HG03575 (cell line): ENCODE data around the gene ZNF581.

Experiments
- ATAC-seq: cut with Tn5 transposase; IDR thresholded peaks from one replicate; pipeline ENCODE4 v1.9.1; 2021; ENCODE audit not compliant: unreplicated experiment, insufficient number of reproducible peaks, low FRiP score; ENCODE audit errors: extremely low read depth

ZNF581 gene

DNA sequence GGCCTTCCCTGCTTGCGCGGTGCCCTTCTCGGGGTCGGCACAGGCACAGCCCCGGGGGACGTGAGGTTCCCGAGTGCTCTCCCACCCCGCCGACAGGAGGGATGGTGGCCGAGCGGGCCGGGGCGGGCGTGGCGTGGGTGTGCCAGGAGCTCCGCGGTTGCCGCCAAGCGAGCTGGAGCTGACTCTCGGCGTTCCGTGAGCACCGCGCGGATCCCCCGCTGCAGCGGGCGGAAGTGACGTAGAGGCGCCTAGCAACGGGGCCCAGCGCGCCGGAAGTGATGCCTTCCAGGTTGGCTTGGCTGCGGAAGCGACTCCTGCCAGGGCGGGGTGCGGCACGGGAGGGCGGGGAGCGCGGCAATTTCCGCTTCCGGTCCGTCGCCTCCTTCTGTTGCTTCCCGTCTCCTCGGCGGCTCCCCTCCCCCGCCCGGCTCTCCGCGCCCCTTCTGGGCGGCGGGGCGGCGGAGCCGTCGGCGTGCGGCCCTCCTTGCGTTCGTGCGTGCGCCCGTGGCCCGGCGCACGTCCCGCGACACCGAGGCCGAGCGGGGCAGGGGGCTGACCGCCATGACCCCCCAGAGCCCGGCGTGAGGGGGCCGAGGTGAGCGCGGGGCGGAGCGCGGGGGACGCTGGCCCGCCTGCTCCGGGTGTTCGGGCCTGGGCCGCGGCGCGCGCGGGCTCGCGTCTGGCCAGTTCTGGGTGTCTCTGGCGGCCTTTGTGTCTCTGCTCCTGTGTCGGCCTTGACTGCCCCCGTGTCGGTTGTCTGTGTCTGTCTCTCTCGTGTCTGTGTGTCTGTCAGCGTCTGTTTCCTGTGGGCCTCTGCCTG is 31.6 kb downstream of the ZNF581 start, which contains the start of gene EPN1:
TSS of gene EPN1 (plus strand) at position 386 of the 820 bp plus-strand sequence. CDS start 3,402 bp downstream, outside the sequence.
- no peak for ATAC-seq

DNA sequence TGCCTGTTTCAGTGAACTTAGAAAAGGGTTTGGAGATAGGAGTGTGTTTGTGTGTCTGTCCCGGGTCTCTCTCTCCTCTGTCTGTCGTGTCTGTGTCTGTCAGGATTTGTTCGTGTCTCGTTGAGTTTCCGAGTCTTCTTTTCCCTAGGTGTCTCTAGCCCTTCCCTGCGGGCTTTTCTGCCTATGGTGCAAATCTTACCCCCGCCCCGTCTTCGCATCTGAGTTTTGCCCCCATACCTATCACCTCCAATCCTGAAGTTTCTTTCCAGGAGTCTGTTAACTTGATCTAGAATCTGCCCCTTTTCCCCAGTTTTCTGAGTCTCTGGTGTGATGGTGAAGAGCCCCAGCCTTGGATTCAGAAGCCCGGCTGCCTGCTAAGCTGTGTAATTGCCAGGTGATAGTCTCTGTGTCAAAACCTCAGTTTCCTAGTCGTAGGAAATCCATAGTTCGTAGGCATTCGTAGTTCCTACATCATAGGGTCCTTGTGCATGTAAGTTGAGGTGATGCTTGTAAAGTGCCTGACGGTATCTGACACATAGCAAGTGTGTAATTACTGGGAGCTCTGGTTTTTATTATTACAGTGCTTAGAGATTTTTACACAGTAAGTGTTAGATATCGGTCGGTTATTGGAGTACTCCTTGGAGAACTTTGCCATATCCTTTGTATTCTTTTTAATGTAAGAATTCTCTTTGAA is 32.4 kb downstream of the ZNF581 start:
- no peak for ATAC-seq

DNA sequence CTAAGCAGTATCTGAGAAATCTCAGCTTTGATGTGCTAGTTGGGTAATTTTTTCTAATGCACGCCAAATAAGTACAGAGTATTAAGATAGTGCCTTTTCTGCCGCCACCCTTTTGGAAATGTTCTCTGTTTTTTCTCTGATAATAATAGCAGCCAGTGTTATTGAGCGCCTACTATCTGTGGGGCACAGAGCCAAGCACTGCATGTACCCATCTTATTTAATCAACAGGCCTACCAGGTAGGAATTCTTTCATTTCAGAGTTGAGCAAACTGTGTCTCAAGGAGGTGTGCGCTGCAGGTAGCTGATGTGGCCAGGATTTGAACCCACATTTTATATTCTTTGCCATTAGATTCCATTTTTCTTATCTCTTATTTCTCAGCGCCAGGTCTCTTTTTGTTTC is 32.9 kb downstream of the ZNF581 start:
- ATAC-seq, result no peak

DNA sequence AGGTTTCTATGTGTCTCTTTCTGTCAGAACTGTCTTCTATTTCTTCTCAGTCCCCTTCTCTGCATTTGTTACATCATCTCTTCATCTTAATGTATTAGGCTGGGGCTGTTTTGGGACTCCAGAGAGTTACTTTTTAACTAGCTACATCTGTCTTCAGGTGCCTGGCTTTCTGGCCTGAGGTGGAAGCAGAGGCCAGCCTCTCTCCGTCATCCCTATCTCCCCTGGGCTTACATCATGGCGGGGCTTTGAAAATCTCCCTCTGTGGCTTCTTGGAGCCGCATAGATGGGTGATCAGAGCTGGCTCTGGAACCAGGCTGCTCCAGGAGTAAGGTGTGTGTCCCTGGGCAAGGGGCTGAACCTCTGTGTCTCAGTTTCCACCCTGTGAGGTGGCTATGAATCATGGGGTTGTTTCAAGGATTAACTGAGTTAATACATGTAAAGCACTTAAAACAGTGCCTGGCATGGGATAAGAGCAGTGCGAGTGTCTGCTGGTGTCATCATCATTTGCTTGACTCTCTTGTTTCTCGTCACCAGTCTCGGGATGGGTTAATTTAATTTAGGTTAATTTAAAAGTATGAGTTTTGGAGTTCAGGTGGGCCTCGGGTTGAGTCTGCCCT is 33.5 kb downstream of the ZNF581 start:
- ATAC-seq, result no peak

DNA sequence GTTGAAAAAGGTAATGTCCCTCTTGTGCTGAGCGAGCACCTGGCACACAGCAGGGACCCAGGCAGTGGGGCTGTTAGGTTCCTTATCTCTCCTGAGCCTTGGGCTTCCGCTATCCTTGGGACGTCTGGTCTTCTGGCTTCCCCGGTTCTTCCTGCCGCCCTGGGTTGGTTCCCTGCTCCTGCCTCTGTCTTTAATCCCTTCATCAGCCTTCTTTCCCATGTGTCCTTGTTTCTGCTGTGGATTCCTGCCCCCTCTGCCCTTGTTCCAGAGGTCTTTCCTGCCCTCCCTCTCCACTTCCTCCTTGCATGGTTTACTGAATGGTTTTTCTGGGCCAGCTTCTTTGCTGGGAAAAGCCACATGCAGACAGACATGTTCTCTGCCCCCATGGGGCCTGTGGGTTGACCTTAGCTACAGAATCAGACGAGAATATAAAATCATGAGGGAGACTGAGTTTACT is 34.2 kb downstream of the ZNF581 start:
- no peak for ATAC-seq

DNA sequence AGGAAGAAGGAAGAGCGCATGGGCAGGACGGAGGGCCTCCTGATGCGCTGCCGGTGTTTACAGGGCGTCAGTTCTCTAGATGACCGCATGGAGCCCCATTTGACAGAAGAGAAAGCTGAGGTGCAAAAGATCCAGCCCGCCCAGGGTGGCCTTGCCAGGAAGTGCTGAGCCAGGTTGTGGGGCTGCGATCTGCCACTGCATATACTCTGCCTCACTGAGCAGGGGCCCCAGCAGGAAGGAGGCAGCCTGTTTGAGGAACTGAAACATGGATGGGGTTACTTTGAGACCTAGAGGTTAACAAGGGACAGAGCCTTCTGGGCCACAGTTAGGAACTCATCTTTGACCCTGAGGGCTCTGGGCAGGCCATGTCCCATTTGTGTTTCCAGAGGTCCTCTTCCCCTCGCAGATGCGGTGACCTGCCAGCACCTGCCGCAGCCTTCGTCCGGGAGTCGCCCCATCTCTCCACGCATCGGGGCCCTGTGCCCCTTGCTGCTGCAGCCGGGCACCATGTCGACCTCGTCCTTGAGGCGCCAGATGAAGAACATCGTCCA is 34.7 kb downstream of the ZNF581 start:
- ATAC-seq, result peak; percentile 45

DNA sequence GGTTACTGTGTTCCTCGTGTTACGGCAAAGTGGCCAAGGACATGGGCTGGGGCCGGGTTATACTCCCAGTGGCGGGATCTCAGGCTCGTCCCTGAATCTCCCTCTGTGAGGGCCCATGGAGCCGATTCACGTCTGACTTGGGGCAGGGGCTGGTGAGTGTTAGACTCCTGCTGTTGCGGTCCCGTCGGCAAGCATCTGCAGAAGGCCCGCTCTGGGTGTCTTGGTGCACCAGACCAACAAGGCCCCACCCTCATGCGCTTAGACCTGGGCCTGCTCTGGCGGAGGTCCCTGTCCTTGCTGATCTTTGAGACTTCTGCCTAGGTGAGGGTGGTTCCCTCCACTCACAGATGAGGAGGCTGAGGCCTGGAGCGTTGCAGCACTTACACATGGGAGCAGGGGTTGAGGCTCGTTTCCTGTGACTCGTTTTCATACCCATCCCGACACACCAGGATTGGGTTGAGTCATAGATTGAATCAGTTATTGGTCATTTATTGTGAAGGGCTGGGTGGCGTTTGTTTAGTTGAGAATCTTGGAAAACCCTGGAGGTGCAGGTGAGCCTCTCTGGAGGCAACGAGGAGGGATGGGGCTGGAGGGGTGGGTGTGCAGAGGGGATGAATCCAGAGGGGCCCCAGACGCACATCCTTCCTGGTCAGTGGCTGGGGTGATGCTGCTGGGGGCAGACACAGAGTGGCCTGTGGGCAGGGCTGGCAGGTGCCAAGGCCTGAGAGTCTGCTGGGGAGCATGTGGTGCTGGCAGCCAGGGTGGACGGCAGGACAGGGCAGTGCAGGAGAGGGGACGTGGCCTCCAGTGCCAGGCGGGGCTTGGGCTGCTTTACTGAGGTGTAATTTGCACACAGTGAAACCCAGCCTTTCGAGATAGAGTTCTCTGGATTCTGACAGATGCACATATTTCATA is 36.2 kb downstream of the ZNF581 start:
- no peak for ATAC-seq

DNA sequence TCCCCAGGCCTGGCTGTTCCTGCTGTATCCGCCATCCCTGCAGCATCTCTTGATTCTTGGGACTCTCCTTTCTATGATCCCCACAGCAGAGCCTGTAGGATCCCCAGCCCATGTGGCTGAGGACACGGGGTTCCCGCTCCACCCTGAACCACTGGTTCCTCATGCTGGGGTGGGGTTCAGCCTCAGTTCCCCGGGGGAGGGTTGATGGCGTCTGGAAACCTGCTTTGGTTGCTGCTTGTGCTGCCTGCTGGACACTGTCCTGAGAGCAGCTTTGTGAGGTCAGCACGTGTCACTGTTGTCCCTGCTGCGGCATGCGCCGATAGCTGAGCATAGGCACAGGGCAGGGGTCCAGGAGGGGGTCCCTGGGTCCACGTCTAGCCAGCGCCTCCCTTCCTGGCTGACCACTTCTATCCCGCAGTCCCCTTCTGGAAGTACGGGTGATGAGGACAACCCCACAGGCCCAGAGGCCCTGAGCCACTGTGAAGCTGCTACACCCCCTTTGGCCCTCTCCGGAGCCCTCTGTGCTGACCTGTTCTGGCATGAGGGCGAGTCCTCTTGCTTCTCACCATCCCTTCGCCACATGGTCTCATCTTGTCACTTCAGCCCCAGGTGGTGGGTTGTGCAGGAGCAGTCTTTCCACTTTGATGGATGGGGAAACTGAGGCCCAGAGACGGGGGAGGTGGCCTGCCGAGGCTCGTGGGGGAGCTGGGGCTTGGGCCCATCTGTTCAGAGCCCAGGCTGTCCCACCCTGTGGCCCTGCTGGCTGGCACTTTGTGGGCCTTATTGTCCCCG is 37.1 kb downstream of the ZNF581 start:
- no peak for ATAC-seq

DNA sequence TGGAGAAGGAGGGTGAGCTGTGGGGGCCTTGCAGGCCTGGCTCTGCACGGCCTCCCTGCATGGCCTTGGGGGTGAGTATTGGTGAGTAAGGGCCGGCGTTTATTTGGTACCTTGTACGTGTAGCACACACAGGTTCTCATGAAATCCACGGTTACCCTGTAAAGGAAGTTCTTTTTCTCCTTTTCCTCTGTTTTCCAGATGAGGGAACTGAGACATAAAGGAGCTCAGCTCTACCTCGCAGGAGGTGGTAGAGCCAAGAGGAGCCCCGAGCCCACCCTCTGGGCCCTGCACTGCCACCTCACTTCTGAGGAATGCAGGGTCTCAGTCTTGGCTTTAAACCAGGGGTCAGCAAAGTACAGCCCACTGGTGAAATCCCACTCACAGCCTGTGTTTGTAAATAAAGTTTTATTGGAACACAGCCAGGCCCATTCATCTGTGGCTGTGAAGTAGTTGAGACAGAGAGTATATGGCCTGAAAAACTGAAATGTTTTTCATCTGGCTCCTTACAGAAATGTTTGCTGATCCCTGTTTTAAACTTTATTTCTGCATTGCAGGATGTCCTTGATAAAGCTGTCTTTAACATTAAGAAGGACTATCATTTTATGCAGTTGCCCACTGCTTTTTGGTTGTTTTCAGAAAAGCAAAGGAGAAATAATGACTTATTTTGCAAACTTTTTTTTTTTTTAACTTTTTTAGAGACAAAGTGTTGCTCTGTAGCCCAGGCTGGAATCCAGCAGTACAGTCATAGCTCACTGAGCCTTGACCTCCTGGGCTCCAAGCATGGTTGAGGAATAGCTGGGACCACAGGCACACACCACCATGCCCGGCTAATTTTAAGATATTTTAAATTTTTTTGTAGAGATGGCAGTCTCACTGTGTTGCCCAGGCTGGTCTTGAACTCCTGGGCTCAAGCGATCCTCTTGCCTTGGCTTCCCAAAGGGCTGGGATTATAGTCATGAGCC is 38.0 kb downstream of the ZNF581 start:
- ATAC-seq, result no peak

DNA sequence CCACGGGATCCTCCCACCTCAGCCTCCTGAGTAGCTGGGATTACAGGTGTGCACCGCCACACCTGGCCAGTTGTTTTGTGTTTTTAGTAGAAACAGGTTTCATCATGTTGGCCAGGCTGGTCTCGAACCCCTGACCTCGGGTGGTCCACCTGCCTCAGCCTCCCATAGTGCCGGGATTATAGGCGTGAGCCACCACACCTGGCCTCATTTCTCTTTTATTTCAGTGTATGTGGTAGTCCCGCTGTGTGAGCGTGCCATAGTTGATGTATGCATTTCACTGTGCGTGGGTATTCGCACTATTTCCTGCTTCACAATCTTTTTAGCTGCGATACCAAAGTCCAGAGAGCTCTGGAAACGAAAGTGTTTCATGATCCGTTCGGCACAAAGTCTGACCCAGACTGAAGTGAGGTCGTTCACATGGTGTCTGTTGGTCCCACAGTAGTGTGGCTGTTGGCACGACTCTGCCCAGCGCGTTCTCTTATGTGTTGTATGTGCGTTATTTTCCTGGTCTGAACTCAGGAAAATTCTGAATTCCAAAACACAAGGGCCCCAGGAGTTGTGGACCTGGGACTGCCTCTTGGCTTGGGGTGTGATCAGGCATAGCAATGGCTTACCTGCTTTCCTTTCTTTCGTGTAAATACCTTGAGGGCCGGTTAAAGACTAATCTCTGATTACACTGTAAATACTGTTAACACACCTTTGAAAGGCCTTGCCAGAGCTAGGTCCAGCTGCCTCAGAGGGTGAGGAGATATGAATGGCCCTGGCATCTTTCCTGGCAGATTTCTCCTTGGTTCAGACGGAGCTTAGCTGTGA is 40.2 kb downstream of the ZNF581 start:
- ATAC-seq, result no peak

DNA sequence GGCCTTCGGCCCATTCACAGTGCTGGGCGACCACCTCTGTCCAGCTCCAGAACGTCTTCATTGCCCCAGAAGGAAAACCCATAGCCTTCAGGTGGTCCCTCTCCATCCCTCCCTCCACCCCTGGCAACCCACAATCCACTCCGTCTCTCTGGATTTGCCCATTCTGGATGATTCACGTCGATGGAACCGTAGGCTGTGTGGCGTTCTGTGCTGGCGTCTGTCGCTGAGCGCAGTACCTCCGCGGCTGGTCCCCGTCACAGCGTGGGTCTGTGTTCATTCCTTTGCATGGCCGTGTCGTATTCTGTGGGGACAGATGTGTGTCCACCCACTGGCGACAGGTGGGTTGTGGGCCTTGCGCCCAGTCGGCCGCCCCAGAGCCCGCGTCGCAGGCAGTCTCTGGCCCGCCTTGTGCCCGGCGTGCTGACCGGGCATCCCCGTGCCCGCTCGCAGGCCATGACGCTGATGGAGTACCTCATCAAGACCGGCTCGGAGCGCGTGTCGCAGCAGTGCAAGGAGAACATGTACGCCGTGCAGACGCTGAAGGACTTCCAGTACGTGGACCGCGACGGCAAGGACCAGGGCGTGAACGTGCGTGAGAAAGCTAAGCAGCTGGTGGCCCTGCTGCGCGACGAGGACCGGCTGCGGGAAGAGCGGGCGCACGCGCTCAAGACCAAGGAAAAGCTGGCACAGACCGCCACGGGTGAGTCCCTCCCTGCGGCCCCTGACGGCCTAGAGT is 41.7 kb downstream of the ZNF581 start:
- no peak for ATAC-seq

DNA sequence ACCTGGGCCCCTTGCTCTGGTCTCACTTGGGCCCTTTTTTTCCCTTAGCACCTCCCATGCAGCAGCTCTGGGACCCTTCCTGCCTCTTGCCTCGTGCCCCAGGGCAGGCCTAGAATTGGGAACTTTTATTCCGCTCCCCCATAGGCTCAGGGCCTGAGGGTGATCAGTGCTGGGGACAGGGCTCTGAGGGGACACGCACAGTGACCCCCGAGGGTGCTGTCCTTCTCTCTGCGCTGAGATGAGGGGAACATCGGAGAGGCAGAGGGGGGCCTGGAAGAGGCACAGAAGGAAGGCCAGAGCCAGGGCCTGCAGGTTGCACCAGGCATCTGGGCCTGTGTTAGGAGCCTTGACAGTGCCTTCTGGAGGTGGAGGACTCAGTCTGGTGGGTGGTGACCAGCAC is 42.3 kb downstream of the ZNF581 start:
- ATAC-seq, result no peak

DNA sequence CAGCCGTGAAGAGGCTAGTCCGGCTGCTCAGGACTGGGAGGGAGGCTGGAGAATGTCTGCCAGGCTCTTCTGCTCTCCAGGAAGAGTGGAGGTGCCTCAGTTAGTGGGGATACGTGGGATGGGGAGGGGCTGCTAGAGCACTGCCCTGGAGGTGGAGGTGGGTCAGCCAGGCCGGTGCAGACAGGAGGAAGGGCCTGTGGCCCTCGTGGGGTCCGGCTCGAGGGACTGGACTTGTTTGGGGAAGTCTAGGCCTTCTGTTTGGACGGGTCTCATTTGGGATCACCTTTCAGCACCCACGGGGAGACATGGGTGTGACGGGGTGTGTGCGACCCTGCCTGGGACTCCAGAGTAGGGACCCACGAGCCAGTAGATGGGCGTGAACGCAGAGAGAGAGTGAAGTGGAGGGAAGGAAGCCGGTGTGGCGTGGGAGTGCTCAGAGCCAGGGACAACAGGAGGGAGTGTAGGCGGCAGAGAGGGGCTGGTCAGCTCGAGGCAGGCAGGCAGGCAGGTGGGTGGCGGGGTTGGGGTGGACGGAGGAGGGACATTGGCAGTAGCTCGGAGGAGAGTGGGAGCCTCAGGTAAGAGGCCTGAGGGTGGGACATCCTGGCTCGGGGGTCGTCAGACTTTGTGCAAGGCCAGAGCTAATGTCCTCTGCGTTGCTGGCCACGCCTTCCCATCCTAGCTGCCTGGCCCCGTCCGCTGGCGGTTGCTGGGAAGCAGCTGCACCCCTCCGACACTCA is 43.0 kb downstream of the ZNF581 start:
- ATAC-seq, result no peak

DNA sequence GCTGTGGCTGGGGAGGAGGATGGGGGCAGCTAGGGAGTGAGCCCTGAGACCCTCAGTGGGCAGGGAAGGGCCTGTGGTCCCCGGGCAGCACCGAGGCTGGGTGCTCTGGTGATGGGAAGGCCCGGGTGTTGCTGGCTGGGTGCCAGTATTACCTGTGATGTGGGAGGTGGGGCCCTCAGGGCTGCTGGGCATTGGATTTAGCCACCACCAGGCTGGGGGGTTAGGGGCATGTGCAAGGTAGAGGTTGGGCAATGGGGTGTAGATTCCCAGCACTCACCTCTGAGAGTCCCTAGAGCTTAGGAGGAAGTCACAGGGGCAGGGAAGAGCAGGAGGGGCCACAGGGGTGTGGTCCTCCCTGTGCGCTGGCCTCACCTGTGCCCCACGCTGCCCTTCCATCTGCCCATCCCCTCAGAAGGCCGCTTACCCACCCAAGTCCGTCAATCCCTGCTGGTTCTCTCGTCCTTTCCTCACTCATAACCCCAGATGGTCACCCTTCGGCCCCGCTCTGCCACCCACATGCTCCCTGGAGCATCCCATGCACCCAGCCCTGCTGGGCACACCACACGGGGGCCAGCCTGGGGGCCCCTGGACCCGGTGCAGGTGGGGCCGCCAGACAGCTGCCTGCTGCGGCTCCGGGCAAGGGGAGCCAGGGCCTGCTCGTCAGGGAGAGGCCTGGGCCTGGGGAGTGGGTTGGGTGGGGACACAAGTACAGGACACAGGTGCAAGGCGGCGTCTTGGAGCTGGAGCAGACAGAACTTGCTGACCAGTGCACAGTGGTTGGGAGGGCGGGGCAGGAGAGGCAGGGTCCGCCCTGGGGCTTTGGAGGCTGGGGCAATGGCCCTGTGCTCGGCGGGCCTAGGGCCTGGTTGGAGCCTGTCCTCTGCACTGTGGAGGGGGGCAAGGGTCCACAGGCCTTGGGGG is 44.1 kb downstream of the ZNF581 start:
- no peak for ATAC-seq
